Neural cell (in vitro differentiated cells): ENCODE measurements around the gene FAM107B. TPM values are rescaled to one million over a fixed set of nuclear protein-coding genes. Genes with fewer than 3 reads are reported as not detected.

Experiments
- H2AFZ ChIP-seq: fragments of 200-600, 300-800 bp; sonication (generic), shearing (Covaris generic); 2 replicates; pipeline ENCODE4 v1.6.0; 2014; ENCODE audit warnings: low read depth, mild to moderate bottlenecking, antibody characterized with exemption, low read length, moderate library complexity
- H3F3A ChIP-seq: fragments of 200-600 bp; shearing (Covaris generic); 2 replicates; pipeline ENCODE4 v1.6.1; 2016; ENCODE audit warnings: mild to moderate bottlenecking, moderate library complexity, mixed read lengths, antibody characterized with exemption, low read length; ENCODE audit not compliant: insufficient read depth, poor library complexity, severe bottlenecking
- H3K27ac ChIP-seq: fragments of 200-600, 300-800 bp; sonication (generic), shearing (Covaris generic); 2 replicates; pipeline ENCODE4 v1.5.1; 2014; ENCODE audit warnings: mild to moderate bottlenecking, low read length, moderate library complexity
- H3K27me3 ChIP-seq: fragments of 300-800, 200-600 bp; sonication (generic), shearing (Covaris generic); 2 replicates; pipeline ENCODE4 v1.6.0; 2014; ENCODE audit warnings: mild to moderate bottlenecking, low read depth, low read length, moderate library complexity; ENCODE audit not compliant: insufficient read depth
- H3K36me3 ChIP-seq: fragments of 300-800, 200-600 bp; sonication (generic), shearing (Covaris generic); 2 replicates; pipeline ENCODE4 v1.5.1; 2014; ENCODE audit warnings: mild to moderate bottlenecking, antibody characterized with exemption, low read length, moderate library complexity; ENCODE audit not compliant: insufficient read depth
- H3K4me2 ChIP-seq: fragments of 300-800, 200-600 bp; sonication (generic), shearing (Covaris generic); 2 replicates; pipeline ENCODE4 v1.6.0; 2014; ENCODE audit warnings: mild to moderate bottlenecking, low read length
- H3K4me3 ChIP-seq: fragments of 300-800, 200-600 bp; sonication (generic), shearing (Covaris generic); 2 replicates; pipeline ENCODE4 v1.5.1; 2014; ENCODE audit warnings: mild to moderate bottlenecking, low read length, moderate library complexity
- H3K79me2 ChIP-seq: fragments of 200-600 bp; shearing (Covaris generic); replicated peaks from 2 replicates; pipeline ENCODE4 v1.6.0; 2014; ENCODE audit warnings: mild to moderate bottlenecking, low read length, moderate library complexity; ENCODE audit not compliant: insufficient read depth
- H3K9ac ChIP-seq: fragments of 300-800, 200-600 bp; sonication (generic), shearing (Covaris generic); 2 replicates; pipeline ENCODE4 v1.6.1; 2016; ENCODE audit warnings: mild to moderate bottlenecking, low read length, mixed read lengths
- H3K9me2 ChIP-seq: fragments of 200-600 bp; shearing (Covaris generic); 2 replicates; pipeline ENCODE4 v1.6.1; 2016; ENCODE audit warnings: mild to moderate bottlenecking, low read length, mixed read lengths; ENCODE audit not compliant: insufficient read depth
- H3K9me3 ChIP-seq: fragments of 200-600, 300-800 bp; sonication (generic), shearing (Covaris generic); 2 replicates; pipeline ENCODE4 v1.6.1; 2016; ENCODE audit warnings: mild to moderate bottlenecking, mixed run types, low read length, moderate library complexity, mixed read lengths
- H4K20me1 ChIP-seq: fragments of 200-600 bp; shearing (Covaris generic); 2 replicates; pipeline ENCODE4 v1.6.1; 2016; ENCODE audit warnings: mild to moderate bottlenecking, mixed run types; ENCODE audit not compliant: insufficient read depth
- CTCF ChIP-seq: fragments of 450-650 bp; IDR thresholded peaks from 2 replicates; pipeline ENCODE4 v1.5.1; 2014; ENCODE audit warnings: antibody characterized with exemption, mild to moderate bottlenecking, moderate library complexity; ENCODE audit not compliant: poor library complexity, severe bottlenecking
- EP300 ChIP-seq: fragments of 450-650 bp; conservative IDR thresholded peaks from 2 replicates; pipeline ENCODE4 v1.6.1; 2014; ENCODE audit warnings: antibody characterized with exemption, mild to moderate bottlenecking, moderate library complexity; ENCODE audit not compliant: poor library complexity, severe bottlenecking
- EZH2 ChIP-seq: fragments of 200-600, 300-800 bp; shearing (Covaris generic), sonication (generic); IDR thresholded peaks from 2 replicates; pipeline ENCODE4 v1.6.1; 2014; ENCODE audit warnings: antibody characterized with exemption, low read length, borderline replicate concordance, mild to moderate bottlenecking; ENCODE audit not compliant: insufficient read depth, poor library complexity, severe bottlenecking
- MXI1 ChIP-seq: fragments of 450-650 bp; conservative IDR thresholded peaks from 2 replicates; pipeline ENCODE4 v1.6.1; 2014; ENCODE audit warnings: antibody characterized with exemption, mild to moderate bottlenecking; ENCODE audit not compliant: poor library complexity, severe bottlenecking
- POLR2AphosphoS5 ChIP-seq: IDR thresholded peaks from 2 replicates; pipeline ENCODE4 v1.6.1; 2012
- RAD21 ChIP-seq: fragments of 450-650 bp; conservative IDR thresholded peaks from 2 replicates; pipeline ENCODE4 v1.6.1; 2014; ENCODE audit warnings: antibody characterized with exemption, mild to moderate bottlenecking, moderate library complexity
- REST ChIP-seq: IDR thresholded peaks from 2 replicates; pipeline ENCODE4 v1.6.1; 2012; ENCODE audit warnings: borderline replicate concordance
- SMC3 ChIP-seq: fragments of 450-650 bp; conservative IDR thresholded peaks from 2 replicates; pipeline ENCODE4 v1.6.1; 2014; ENCODE audit warnings: antibody characterized with exemption, mild to moderate bottlenecking, moderate library complexity; ENCODE audit not compliant: poor library complexity
- TAF1 ChIP-seq: IDR thresholded peaks from 2 replicates; pipeline ENCODE4 v1.6.1; 2012; ENCODE audit warnings: low read depth
- polyA plus RNA-seq: library from polyadenylated mRNA; depleted of rRNA; stranded (reverse); fragments of >200 nt; gene quantifications from 2 replicates; pipeline ENCODE4 v1.2.3, GENCODE V29; 2014

FAM107B gene
- polyA plus RNA-seq, 1 donor from 2014 or later: 106 TPM

GRCh38 chr10:14554091-14554490, 220.6 kb downstream of the FAM107B start:
- Histone ChIP-seq H3K9me3 (no peaks in the 10 kb centered on the region), H3K4me3 (no peak overlapping the region), H3F3A (no peaks in the 10 kb centered on the region), H4K20me1 (no peaks in the 10 kb centered on the region), H3K36me3 (no peaks in the 10 kb centered on the region), H3K27me3 (no peaks in the 10 kb centered on the region), H3K27ac (no peak overlapping the region), H3K9me2 (no peaks in the 10 kb centered on the region), H3K4me2 (no peak overlapping the region), H3K9ac (no peak overlapping the region), H3K79me2 (peaks cover 48% of the 10 kb centered on the region), H2AFZ (no peak overlapping the region)
- TF ChIP-seq CTCF (no peak), POLR2AphosphoS5 (no peak), REST (no peak), RAD21 (no peak), EP300 (no peak), SMC3 (no peak), EZH2 (no peak), MXI1 (no peak), TAF1 (no peak)

- Histone ChIP-seq H3K36me3 (no peaks in the 10 kb centered on the region), H3K9ac (no peak overlapping the region), H3K4me3 (no peak overlapping the region), H2AFZ (no peak overlapping the region), H3K79me2 (peaks cover 42% of the 10 kb centered on the region), H3K4me2 (no peak overlapping the region), H3F3A (no peaks in the 10 kb centered on the region), H4K20me1 (no peaks in the 10 kb centered on the region), H3K27me3 (no peaks in the 10 kb centered on the region), H3K27ac (no peak overlapping the region), H3K9me3 (no peaks in the 10 kb centered on the region), H3K9me2 (no peaks in the 10 kb centered on the region)
- TF ChIP-seq TAF1: no peak
- TF ChIP-seq SMC3: no peak
- no peak for TF ChIP-seq MXI1
- TF ChIP-seq CTCF: no peak
- no peak for TF ChIP-seq EP300
- no peak for TF ChIP-seq REST
- no peak for TF ChIP-seq POLR2AphosphoS5
- TF ChIP-seq RAD21: no peak
- TF ChIP-seq EZH2: no peak
Observed at GRCh38 chr10:14553448-14553847, 221.2 kb downstream of the FAM107B start.
